Right renal pelvis (tissue), 4 donors: Measurements from ENCODE around the gene SYT11. TPM values are rescaled to one million over a fixed set of nuclear protein-coding genes. Genes with fewer than 3 reads are reported as not detected.

Experiments used
- DNase-seq, 4 donors: peaks; one replicate each; pipeline ENCODE4 v3.0.0-alpha.2; 2013; ENCODE audit warnings: low read depth in 4 of 4, low spot score in 3 of 4, missing footprints in 1 of 4
- polyA plus RNA-seq, 4 donors: library from polyadenylated mRNA; unstranded; fragments of 120-200 nt; gene quantifications; one replicate each; pipeline ENCODE4 v1.2.1, GENCODE V29; 2013; ENCODE audit not compliant: insufficient read length in 4 of 4

Gene SYT11
- polyA plus RNA-seq, 4 donors = 20.6 to 24.2 (median 21.9) TPM

GRCh38 chr1:155859881-155860871, 809 bp downstream of the SYT11 start:
- peak; percentile 61 to 68 (median 65) for DNase-seq

GRCh38 chr1:155860970-155861510, 1.7 kb downstream of the SYT11 start:
- peak in 1 of 4 donors; percentile 15 for DNase-seq

- DNase-seq = no peak
Measured at GRCh38 chr1:155861896-155862295, 2.5 kb downstream of the SYT11 start.

GRCh38 chr1:155864393-155864792, 5.0 kb downstream of the SYT11 start:
- DNase-seq = no peak

GRCh38 chr1:155867766-155868165, 8.4 kb downstream of the SYT11 start:
- no peak for DNase-seq

GRCh38 chr1:155871390-155871789, 12.0 kb downstream of the SYT11 start:
- no peak for DNase-seq

GRCh38 chr1:155872527-155872926, 13.2 kb downstream of the SYT11 start:
- no peak for DNase-seq

- DNase-seq = no peak
Measured at GRCh38 chr1:155873860-155874259, 14.5 kb downstream of the SYT11 start.

- DNase-seq = no peak
Measured at GRCh38 chr1:155877945-155878344, 18.6 kb downstream of the SYT11 start.

GRCh38 chr1:155880251-155880650, 20.9 kb downstream of the SYT11 start:
- no peak for DNase-seq

- DNase-seq = no peak
Measured at GRCh38 chr1:155880950-155881349, 21.6 kb downstream of the SYT11 start.

- no peak for DNase-seq
Measured at GRCh38 chr1:155882235-155882634, 22.9 kb downstream of the SYT11 start.

- no peak for DNase-seq
Measured at GRCh38 chr1:155882766-155883165, 23.4 kb downstream of the SYT11 start.

- DNase-seq = no peak
Measured at GRCh38 chr1:155884031-155884960, 24.9 kb downstream of the SYT11 start.

- DNase-seq = no peak
Measured at GRCh38 chr1:155884982-155885381, 25.6 kb downstream of the SYT11 start.

GRCh38 chr1:155888481-155888880, 29.1 kb downstream of the SYT11 start:
- DNase-seq = no peak

GRCh38 chr1:155889566-155889965, 30.2 kb downstream of the SYT11 start:
- DNase-seq = no peak

- no peak for DNase-seq
Measured at GRCh38 chr1:155890251-155890650, 30.9 kb downstream of the SYT11 start.

- DNase-seq = no peak
Measured at GRCh38 chr1:155892796-155893195, 33.4 kb downstream of the SYT11 start.

- DNase-seq = peak in 1 of 4 donors; percentile 23
Measured at GRCh38 chr1:155893389-155894142, 34.2 kb downstream of the SYT11 start.
